Suprapubic skin (tissue), 3 donors: Measurements from ENCODE around the gene ULK1.
"Not testable (repeated sequence)": the region's sequence is repeated elsewhere in the genome, so short reads cannot be mapped to it uniquely, and the experiment has no call there.

Source experiments
- EP300 ChIP-seq: sonication (generic); formaldehyde crosslinking; IDR thresholded peaks from one replicate; pipeline ENCODE4 v1.6.1; 2017; ENCODE audit warnings: antibody characterized with exemption
- POLR2A ChIP-seq, 2 donors: fragments of 450-650 bp; IDR thresholded peaks; one replicate each; pipeline ENCODE4 v1.6.1; 2017; ENCODE audit warnings: antibody characterized with exemption in 2 of 2, mild to moderate bottlenecking in 2 of 2, moderate library complexity in 2 of 2
- TF ChIP-seq, protein P1 (sequence below), 2 donors: fragments of 200-600 bp in 1 of 2; fragments of 450-650 bp in 1 of 2; sonication (generic) in 1 of 2; IDR thresholded peaks; one replicate each; pipeline ENCODE4 v1.5.1; 2016 to 2019; ENCODE audit warnings: antibody characterized with exemption in 2 of 2, mild to moderate bottlenecking in 1 of 2, moderate library complexity in 1 of 2

GRCh38 chr12:131878436-131878835, 16.0 kb upstream of the ULK1 start:
- TF ChIP-seq, protein P1, sequence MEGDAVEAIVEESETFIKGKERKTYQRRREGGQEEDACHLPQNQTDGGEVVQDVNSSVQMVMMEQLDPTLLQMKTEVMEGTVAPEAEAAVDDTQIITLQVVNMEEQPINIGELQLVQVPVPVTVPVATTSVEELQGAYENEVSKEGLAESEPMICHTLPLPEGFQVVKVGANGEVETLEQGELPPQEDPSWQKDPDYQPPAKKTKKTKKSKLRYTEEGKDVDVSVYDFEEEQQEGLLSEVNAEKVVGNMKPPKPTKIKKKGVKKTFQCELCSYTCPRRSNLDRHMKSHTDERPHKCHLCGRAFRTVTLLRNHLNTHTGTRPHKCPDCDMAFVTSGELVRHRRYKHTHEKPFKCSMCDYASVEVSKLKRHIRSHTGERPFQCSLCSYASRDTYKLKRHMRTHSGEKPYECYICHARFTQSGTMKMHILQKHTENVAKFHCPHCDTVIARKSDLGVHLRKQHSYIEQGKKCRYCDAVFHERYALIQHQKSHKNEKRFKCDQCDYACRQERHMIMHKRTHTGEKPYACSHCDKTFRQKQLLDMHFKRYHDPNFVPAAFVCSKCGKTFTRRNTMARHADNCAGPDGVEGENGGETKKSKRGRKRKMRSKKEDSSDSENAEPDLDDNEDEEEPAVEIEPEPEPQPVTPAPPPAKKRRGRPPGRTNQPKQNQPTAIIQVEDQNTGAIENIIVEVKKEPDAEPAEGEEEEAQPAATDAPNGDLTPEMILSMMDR (IDR thresholded peaks at IDR 0.05), result not testable (repeated sequence)
- TF ChIP-seq POLR2A (IDR thresholded peaks at IDR 0.05); EP300: not testable (repeated sequence)
